ENCODE measurements around the gene DNAJC16. TPM values are rescaled to one million over a fixed set of nuclear protein-coding genes. Genes with fewer than 3 reads are reported as not detected.

DNAJC16 gene
- total RNA-seq, 1 experiment from 2014 or later: 9.5 TPM

DNA sequence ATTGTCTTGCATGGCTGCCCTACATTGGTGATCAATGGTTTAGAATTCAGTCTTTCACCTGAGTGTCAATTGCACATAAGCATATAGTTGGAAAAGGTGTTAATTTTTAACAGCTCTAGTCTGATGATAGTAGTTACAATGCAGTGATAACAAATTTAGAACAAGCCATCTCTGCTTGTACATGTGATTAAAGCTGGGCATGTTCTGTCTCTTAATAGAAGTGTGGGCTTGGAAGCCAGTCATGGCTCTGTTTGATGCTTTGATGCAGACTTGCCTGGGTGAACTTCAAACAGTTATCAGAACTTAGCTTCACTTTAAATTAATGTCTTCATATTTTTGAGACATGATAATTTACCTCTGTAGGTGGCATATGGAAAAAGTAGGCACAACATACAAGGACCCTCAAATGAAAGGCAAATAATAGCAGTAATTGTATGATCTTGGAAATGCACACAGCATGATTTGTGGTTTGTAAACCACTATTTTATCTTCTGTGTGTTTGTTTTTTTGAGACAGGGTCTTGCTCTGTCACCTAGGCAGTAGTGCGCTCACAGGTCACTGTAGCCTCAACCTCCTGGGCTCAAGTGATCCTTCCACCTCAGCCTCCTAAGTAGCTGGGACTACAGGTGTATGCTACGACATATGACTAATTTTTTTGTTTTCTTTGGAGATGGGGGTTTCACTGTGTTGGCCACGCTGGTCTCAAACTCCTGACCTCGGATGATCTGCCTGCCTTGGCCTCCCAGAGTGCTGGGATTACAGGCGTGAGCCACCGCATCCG, 94.4 kb downstream of the DNAJC16 start:
- no peak for DNase-seq (ENCODE audit: low read depth)

DNA sequence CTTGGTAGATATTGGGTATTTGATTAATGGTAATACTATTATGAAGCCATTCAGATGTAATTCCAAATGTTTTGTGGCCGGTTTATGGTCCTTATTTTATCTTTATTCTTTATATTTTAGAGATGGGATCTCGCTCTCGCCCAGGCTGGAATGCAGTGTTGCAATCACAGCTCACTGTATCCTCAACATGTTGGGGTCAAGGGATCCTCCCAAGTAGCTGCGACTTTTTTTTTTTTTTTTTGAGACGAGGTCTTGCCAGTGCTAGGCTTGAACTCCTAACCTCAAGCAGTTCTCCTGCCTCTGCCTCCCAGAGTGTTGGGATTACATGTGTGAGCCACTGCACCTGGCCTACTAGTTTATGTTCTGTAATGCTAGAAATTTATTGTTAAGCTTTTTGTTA, 95.3 kb downstream of the DNAJC16 start:
- DNase-seq (ENCODE audit: low read depth): no peak

DNA sequence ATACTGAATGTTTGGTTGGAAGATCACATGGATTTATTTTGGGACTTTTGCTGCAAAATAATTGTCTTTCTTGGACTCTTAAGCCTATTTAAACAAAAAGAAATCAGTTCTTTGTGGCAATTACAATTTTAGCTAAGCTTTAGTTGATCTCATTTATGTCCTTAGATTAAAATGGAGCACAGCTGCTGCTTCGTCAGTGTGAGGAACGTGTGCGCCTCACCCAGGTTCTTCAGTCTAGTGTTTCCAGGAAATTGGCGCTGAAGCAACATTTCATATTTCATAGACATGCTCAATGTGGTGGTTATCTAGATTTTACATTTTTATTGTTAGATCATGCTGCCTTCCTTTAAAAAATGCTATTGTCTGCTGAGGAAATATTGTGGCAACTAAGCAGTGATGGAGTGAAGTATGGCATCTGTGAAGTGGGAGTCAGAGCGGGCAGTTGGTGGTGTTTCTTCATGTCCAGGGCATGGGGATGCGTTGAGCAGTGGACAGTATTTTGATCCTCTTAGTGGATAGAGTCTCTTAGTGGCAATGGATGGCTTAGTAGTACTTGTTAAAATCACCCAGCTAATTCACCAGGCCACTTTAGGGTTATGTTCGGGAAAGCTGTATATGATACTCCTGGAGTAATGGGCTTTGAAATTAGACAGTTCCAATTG, 96.2 kb downstream of the DNAJC16 start:
- no peak for DNase-seq (ENCODE audit: low read depth)

DNA sequence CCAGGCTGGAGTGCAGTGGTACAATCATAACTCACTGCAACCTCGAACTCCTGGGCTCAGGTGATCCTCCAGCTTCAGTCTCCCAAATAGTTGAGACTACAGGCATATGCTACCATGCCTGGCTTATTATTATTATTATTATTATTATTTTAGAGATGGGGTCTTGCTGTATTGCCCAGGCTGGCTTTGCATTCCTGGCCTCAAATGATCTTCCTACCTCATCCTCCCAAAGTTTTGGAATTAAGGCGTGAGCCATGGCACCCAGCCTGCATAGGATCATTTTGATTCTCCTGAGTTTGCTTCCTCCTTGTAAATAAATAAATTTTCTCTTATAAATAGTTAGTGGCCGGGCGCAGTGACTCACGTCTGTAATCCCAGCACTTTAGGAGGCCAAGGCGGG, 96.8 kb downstream of the DNAJC16 start:
- no peak for DNase-seq (ENCODE audit: low read depth)

DNA sequence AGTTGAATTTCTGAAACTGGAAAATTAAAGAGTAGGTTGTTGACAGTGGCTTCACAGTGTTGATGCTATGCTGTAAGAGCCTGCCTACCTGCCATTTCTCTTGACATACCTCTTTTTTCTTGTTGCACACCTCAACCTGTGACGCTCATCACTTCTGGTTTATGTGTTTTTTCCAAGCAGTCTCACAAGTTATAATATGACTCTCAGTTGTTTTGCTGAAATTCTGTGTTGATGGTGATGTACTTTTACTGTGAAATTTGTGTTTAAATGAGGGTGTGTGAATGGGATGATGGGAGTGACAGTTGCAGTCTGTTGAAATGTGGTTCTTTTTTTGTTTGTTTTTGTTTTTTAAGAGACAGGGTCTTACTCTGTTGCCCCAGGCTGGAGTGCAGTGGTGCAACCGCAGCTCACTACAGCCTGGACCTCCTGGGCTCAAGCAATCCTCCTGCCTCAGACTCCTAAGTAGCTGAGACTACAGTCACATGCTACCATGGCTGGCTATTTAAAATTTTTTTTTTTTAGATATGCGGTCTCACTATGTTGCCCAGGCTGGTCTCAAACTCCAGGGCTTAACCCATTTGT, 97.6 kb downstream of the DNAJC16 start:
- DNase-seq (ENCODE audit: low read depth): no peak

DNA sequence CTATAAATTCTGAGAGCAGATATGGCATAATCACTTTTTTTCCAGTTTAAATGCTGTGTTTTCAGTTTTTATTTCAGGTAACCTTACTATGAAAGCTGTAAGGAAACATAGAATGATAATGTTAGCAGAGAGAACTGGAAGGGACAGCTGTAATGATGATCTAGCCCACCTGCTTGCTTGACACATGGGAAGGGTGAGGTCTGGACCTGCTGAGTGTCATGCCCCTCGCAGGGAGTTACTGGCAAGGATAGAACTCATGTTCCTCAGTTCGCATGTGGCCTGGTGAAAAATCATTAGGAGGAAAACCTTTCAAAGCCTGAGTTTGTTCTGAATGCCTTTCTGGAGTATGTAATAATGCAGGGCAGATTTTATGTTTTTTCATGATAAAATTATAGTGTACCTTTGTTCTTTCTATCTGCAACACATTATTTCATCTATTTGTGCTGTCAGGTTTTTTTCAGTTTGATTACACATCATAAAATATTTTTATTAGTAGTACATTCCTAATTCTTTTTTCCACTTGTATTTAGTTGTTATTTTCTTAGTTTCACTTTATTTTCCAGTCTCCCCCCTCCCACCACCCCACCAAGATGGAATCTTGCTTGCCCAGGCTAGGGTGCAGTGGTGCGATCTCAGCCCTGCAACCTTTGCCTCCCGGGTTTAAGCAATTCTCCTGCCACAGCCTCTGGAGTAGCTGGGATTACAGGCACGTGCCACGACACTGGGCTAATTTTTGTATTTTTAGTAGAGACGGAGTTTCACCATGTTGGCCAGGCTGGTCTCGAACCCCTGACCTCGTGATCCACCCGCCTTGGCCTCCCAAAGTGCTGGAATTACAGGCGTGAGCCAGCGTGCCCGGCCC, 98.6 kb downstream of the DNAJC16 start:
- no peak for DNase-seq (ENCODE audit: low read depth)

Other genes with a start within 250 kb of the DNAJC16 start
- 52.5 and 70.9 TPM in 2 replicates for gene EFHD2, start 117.0 kb upstream of the DNAJC16 start, total RNA-seq (2014; rRNA removed; shearing (Covaris generic))
- gene CTRC, start 88.4 kb upstream of the DNAJC16 start, total RNA-seq (2014; rRNA removed; shearing (Covaris generic)): 0.12 TPM in 1 of 2 replicates, not detected in the other
- gene CELA2A, start 70.1 kb upstream of the DNAJC16 start, total RNA-seq (2014; rRNA removed; shearing (Covaris generic)): not detected in 2 replicates
- gene CELA2B, start 50.7 kb upstream of the DNAJC16 start, total RNA-seq (2014; rRNA removed; shearing (Covaris generic)): not detected in 2 replicates
- gene CASP9, start 2.6 kb upstream of the DNAJC16 start, total RNA-seq (2014; rRNA removed; shearing (Covaris generic)): 8.4 and 8.7 TPM in 2 replicates
- 1.2 and 1.6 TPM in 2 replicates for gene AGMAT, start 58.2 kb downstream of the DNAJC16 start, total RNA-seq (2014; rRNA removed; shearing (Covaris generic))
- 4.4 and 6.5 TPM in 2 replicates for gene DDI2, start 90.6 kb downstream of the DNAJC16 start, total RNA-seq (2014; rRNA removed; shearing (Covaris generic))
- 22.6 and 24.3 TPM in 2 replicates for gene PLEKHM2, start 157.5 kb downstream of the DNAJC16 start, total RNA-seq (2014; rRNA removed; shearing (Covaris generic))
- 0.12 and 0.29 TPM in 2 replicates for gene SLC25A34, start 209.4 kb downstream of the DNAJC16 start, total RNA-seq (2014; rRNA removed; shearing (Covaris generic))
- gene TMEM82, start 215.7 kb downstream of the DNAJC16 start, total RNA-seq (2014; rRNA removed; shearing (Covaris generic)): not detected in 2 replicates
- gene FBLIM1, start 231.9 kb downstream of the DNAJC16 start, total RNA-seq (2014; rRNA removed; shearing (Covaris generic)): 57.3 and 75.5 TPM in 2 replicates